DMS 273 (cell line): ENCODE measurements around the gene ADAM11.
A peak's percentile ranks its signal among the peaks of the same experiment; 100 is the strongest.
"Not testable (repeated sequence)": the region's sequence is repeated elsewhere in the genome, so short reads cannot be mapped to it uniquely, and the experiment has no call there.

Experiments
- DNase-seq: peaks from one replicate; lab custom pipeline; 2025; ENCODE audit not compliant: unreplicated experiment; lab: John Stamatoyannopoulos, UW

The ADAM11 gene

GRCh38 chr17:44758414-44759085, at the start of gene ADAM11:
Gene ADAM11 (plus strand): TSS chr17:44758988. CDS start chr17:44759200, 212 bp downstream.
- peak; percentile 63 for DNase-seq

GRCh38 chr17:44719444-44719843, 39.3 kb upstream of the ADAM11 start:
- DNase-seq = no peak

GRCh38 chr17:44722254-44722653, 36.5 kb upstream of the ADAM11 start:
- no peak for DNase-seq

GRCh38 chr17:44726121-44726520, 32.7 kb upstream of the ADAM11 start:
- not testable (repeated sequence) for DNase-seq

GRCh38 chr17:44733753-44734152, 25.0 kb upstream of the ADAM11 start:
- DNase-seq = peak; percentile 65

- DNase-seq = no peak
Measured at GRCh38 chr17:44734272-44734671, 24.5 kb upstream of the ADAM11 start.

- DNase-seq = no peak
Measured at GRCh38 chr17:44736551-44737240, 22.1 kb upstream of the ADAM11 start.

GRCh38 chr17:44738214-44738906, 20.4 kb upstream of the ADAM11 start:
- no peak for DNase-seq

- DNase-seq = no peak
Measured at GRCh38 chr17:44741316-44741715, 17.5 kb upstream of the ADAM11 start.

GRCh38 chr17:44745301-44745700, 13.5 kb upstream of the ADAM11 start:
- DNase-seq = no peak

GRCh38 chr17:44745738-44746137, 13.1 kb upstream of the ADAM11 start:
- DNase-seq = not testable (repeated sequence)

GRCh38 chr17:44747566-44747965, 11.2 kb upstream of the ADAM11 start:
- no peak for DNase-seq

- peak; percentile 34 for DNase-seq
Measured at GRCh38 chr17:44749076-44749979, 9.5 kb upstream of the ADAM11 start.

- DNase-seq = no peak
Measured at GRCh38 chr17:44749980-44750318, 8.8 kb upstream of the ADAM11 start.

GRCh38 chr17:44751331-44751730, 7.5 kb upstream of the ADAM11 start:
- no peak for DNase-seq

GRCh38 chr17:44751806-44752205, 7.0 kb upstream of the ADAM11 start:
- no peak for DNase-seq

GRCh38 chr17:44752953-44753861, 5.6 kb upstream of the ADAM11 start:
- DNase-seq = no peak

GRCh38 chr17:44754276-44754675, 4.5 kb upstream of the ADAM11 start:
- peak; percentile 29 for DNase-seq

GRCh38 chr17:44755180-44755579, 3.6 kb upstream of the ADAM11 start:
- DNase-seq = not testable (repeated sequence)
